Transverse colon (tissue), 4 donors: ENCODE measurements around the gene C1QC. TPM values are rescaled to one million over a fixed set of nuclear protein-coding genes. Genes with fewer than 3 reads are reported as not detected.

Source experiments
- DNase-seq: peaks from one replicate; pipeline ENCODE4 v3.0.0-alpha.2; 2019
- H3K27ac ChIP-seq, 4 donors: fragments of 200-600 bp; sonication (generic); 2 replicates each; pipeline ENCODE4 v1.5.1; 2016 to 2018; ENCODE audit warnings: inconsistent platforms in 4 of 4
- H3K27me3 ChIP-seq: fragments of 200-600 bp; sonication (generic); 2 replicates; pipeline ENCODE4 v1.5.1; 2017; ENCODE audit warnings: inconsistent platforms
- H3K36me3 ChIP-seq, 4 donors: fragments of 200-600 bp; sonication (generic); 2 replicates each; pipeline ENCODE4 v1.5.1; 2017 to 2019; ENCODE audit warnings: inconsistent platforms in 4 of 4
- H3K4me1 ChIP-seq, 4 donors: fragments of 200-600 bp; sonication (generic); 2 replicates each; pipeline ENCODE4 v1.5.1; 2017 to 2020; ENCODE audit warnings: inconsistent platforms in 4 of 4
- H3K4me3 ChIP-seq, 4 donors: fragments of 200-600 bp; sonication (generic); 1 replicate in 1 of 4; 2 replicates in 3 of 4; pipeline versions ENCODE4 v1.5.1 to v1.6.1; 2017 to 2019; ENCODE audit warnings: inconsistent platforms in 4 of 4
- H3K9me3 ChIP-seq, 2 donors: fragments of 200-600 bp; sonication (generic); 2 replicates each; pipeline ENCODE4 v1.5.1; 2017 to 2019; ENCODE audit warnings: inconsistent platforms in 2 of 2
- EP300 ChIP-seq: sonication (generic); formaldehyde crosslinking; IDR thresholded peaks from one replicate; pipeline ENCODE4 v1.6.1; 2017; ENCODE audit warnings: antibody characterized with exemption, low read depth
- POLR2A ChIP-seq: fragments of 450-650 bp; IDR thresholded peaks from one replicate; pipeline ENCODE4 v1.6.1; 2016; ENCODE audit warnings: antibody characterized with exemption, mild to moderate bottlenecking, moderate library complexity
- POLR2AphosphoS5 ChIP-seq, 3 donors: sonication (generic); formaldehyde crosslinking; IDR thresholded peaks; one replicate each; pipeline ENCODE4 v1.6.1; 2016; ENCODE audit warnings: antibody characterized with exemption in 3 of 3
- WGBS, 2 donors: methylation state at CpG; one replicate each; pipeline ENCODE4 v1.1.5; 2018; ENCODE audit warnings: low coverage in 1 of 2; 5-methylcytosine and 5-hydroxymethylcytosine counted together
- in situ Hi-C, 4 donors: fragments of 200-750 bp; cut with MboI; loops; one replicate each; pipeline versions ENCODE4 v1.15.0 to v1.15.1; 2017; ENCODE audit warnings: low sequenced_read_pairs in 3 of 4, low pct_ligation_motif_present in 1 of 4, low pct_unique_long_range_greater_than_20kb in 1 of 4
- intact Hi-C: fragments of 100-400 bp; cut with DNase I; formaldehyde crosslinking; loops from one replicate; pipeline ENCODE4 v1.15.1; 2023; ENCODE audit warnings: low total_unique reads
- total RNA-seq, 4 donors: library from RNA; depleted of rRNA; stranded (reverse); fragments of >200 nt; gene quantifications; one replicate each; pipeline ENCODE4 v1.1.0, GENCODE V29; 2016
- TF ChIP-seq, protein P1 (sequence below), 5 experiments: fragments of 200-600 bp in 3 of 5; fragments of 450-650 bp in 2 of 5; sonication (generic) in 3 of 5; IDR thresholded peaks; 1 replicate in 2 of 5; 2 replicates in 3 of 5; pipeline ENCODE4 v1.5.1; 2016 to 2017; ENCODE audit warnings: antibody characterized with exemption in 5 of 5, inconsistent platforms in 3 of 5, mild to moderate bottlenecking in 2 of 5, moderate library complexity in 1 of 5

Gene C1QC
- total RNA-seq, 4 donors from 2014 or later, result 21.7 to 106 (median 73.9) TPM

DNA sequence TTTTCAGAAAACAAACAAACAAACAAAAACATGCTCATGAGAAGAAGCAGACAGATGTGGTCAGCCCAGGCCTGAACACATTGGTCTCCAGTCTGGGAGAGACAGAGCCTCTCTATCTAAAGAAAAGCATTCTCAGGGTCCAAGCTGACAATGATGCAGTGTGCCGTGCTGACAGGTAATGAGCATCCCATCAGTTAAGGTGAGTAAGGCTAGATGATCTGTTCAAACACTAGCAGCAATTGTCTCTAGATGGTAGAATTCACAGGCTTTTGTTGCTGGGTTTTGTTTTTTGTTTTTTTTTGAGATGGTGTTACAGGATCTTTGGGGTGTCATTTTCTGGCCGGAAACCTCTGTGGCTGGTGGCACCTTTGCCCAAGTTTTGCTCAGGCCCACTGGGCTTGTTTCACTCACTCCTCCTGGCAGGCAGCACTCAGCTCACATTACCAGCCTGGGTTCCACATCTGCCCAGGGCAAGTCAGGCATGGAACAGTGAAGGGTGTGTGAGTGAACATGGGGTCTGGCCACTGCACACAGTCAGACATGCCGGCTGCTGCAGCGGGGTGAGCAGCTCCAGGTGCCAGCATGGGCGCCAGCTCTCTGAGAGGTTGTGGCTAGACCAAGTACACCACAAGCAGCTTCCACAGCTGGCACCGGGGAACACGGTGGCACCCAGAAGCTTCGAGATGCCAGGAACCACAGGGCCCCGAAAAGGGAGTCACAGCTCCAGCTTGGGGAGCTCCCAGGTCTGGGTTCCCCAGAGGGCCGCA lies 9.6 kb upstream of the C1QC start:
- 76% methylated on average over 8 of the region's 10 CpGs; no CpG with 5 or more reads in 1 of the 2 donors for WGBS, 2 donors
- peaks cover 0 to 3% (median 0%) of the 10 kb centered on the region in 4 donors for H3K4me1 ChIP-seq
- TF ChIP-seq EP300 (no peak), POLR2A (no peak), POLR2AphosphoS5 (IDR thresholded peaks at IDR 0.05) (no peak)
- TF ChIP-seq, protein P1, sequence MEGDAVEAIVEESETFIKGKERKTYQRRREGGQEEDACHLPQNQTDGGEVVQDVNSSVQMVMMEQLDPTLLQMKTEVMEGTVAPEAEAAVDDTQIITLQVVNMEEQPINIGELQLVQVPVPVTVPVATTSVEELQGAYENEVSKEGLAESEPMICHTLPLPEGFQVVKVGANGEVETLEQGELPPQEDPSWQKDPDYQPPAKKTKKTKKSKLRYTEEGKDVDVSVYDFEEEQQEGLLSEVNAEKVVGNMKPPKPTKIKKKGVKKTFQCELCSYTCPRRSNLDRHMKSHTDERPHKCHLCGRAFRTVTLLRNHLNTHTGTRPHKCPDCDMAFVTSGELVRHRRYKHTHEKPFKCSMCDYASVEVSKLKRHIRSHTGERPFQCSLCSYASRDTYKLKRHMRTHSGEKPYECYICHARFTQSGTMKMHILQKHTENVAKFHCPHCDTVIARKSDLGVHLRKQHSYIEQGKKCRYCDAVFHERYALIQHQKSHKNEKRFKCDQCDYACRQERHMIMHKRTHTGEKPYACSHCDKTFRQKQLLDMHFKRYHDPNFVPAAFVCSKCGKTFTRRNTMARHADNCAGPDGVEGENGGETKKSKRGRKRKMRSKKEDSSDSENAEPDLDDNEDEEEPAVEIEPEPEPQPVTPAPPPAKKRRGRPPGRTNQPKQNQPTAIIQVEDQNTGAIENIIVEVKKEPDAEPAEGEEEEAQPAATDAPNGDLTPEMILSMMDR (IDR thresholded peaks at IDR 0.05), result no peak
- in situ Hi-C loops, result loop anchor here in 2 of 4 donors (25.0 kb wide), 1 partner anchor 497 kb away; the partner anchor contains the start of gene WNT4 (in 2 of the 2)
- H3K27ac ChIP-seq, result no peak overlapping the region
- intact Hi-C loops, result no loop called here
- H3K27me3 ChIP-seq, result peaks cover 31% of the 10 kb centered on the region
- H3K9me3 ChIP-seq, result no peaks in the 10 kb centered on the region
- H3K36me3 ChIP-seq, result no peaks in the 10 kb centered on the region
- H3K4me3 ChIP-seq, result no peak overlapping the region
- no peak for DNase-seq

DNA sequence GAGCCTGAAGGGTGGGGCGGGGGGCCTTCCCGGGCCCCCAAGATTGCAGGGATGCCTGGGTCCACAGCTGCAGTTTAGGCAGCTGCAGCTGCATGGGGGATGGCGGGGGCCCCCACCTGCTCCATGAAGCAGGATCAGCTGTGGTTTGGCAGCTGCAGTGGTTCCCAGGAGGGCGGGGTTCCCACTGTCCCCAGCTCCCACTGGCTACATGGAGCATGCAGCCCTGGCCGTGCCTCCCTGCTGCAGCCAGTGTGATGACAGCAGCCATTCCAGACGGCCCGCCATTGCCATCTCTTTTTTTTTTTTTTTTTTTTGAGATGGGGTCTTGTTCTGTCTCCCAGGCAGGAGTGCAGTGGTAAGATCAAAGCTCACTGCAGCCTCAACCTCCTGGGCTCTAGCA lies 8.0 kb upstream of the C1QC start:
- Histone ChIP-seq H3K36me3 (no peaks in the 10 kb centered on the region), H3K4me3 (no peak overlapping the region), H3K4me1 (peaks cover 0 to 3% (median 0%) of the 10 kb centered on the region in 4 donors), H3K27ac (no peak overlapping the region), H3K9me3 (no peaks in the 10 kb centered on the region), H3K27me3 (peaks cover 26% of the 10 kb centered on the region)
- DNase-seq, result no peak
- in situ Hi-C loops (loop anchor here in 2 of 4 donors (25.0 kb wide), 1 partner anchor 498 kb away; the partner anchor contains the start of gene WNT4 (in 2 of the 2)), intact Hi-C loops (no loop called here)
- TF ChIP-seq, protein P1 (IDR thresholded peaks at IDR 0.05), result no peak
- 42% methylated on average over 7 of the region's 7 CpGs; no CpG with 5 or more reads in 1 of the 2 donors for WGBS, 2 donors

DNA sequence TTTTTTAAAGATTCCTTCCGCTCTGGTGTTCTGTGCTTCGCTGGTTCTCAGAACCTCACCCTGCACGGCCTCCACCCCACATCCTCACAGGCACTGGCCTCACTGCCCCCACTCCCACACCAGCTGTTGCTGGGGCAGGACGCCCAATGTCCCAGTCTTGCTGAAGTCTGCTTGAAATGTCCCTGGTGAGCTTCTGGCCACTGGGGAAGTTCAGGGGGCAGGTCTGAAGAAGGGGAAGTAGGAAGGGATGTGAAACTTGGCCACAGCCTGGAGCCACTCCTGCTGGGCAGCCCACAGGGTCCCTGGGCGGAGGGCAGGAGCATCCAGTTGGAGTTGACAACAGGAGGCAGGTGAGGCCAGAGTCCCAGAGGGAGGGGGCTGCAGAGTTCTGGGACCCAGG lies 7.1 kb upstream of the C1QC start, which contains the start of gene C1QA:
Gene C1QA, plus strand, starts transcription at position 276 of the 400 bp plus-strand sequence. CDS start 989 bp downstream, outside the sequence.
- 46% methylated on average over 5 of the region's 5 CpGs; no CpG with 5 or more reads in 1 of the 2 donors for WGBS, 2 donors
- Histone ChIP-seq H3K9me3 (no peaks in the 10 kb centered on the region), H3K27me3 (peaks cover 26% of the 10 kb centered on the region), H3K36me3 (no peaks in the 10 kb centered on the region), H3K4me3 (peak within 1 kb of the TSS in 1 of 4 donors; percentile 27), H3K27ac (peak within 1 kb of the TSS in 3 of 4 donors; percentile 28 to 35 (median 35)), H3K4me1 (peaks cover 0 to 3% (median 0%) of the 10 kb centered on the region in 4 donors)
- TF ChIP-seq, protein P1 (IDR thresholded peaks at IDR 0.05), result no peak
- peak; percentile 48 for TF ChIP-seq POLR2A
- no peak for TF ChIP-seq EP300
- in situ Hi-C loops, result loop anchor here in 2 of 4 donors (25.0 kb wide), 1 partner anchor 499 kb away; the partner anchor contains the start of gene WNT4 (in 2 of the 2)
- intact Hi-C loops, result no loop called here
- DNase-seq, result peak; percentile 41

DNA sequence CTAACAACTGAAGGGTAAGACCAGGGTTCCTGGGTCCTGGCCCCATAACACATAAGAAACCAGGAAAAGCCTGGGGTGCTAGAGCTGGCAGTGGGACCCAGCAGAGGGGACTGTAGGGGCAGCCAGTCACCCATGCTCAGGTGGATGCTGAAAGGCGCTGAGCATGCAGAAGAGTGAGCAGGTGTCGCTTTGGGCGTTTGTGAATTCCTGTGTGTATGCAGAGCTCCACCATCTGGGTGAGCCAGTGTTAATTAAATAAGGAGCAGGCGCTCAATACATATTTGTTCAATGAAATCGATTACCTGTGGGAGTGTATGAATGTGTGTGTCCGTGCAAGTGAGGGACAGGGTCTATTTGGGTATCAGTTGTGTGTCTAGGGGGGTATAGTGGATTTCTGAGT lies 6.5 kb upstream of the C1QC start:
- in situ Hi-C loops, result loop anchor here in 2 of 4 donors (25.0 kb wide), 1 partner anchor 500 kb away; the partner anchor contains the start of gene WNT4 (in 2 of the 2)
- H3K27me3 ChIP-seq, result peaks cover 23% of the 10 kb centered on the region
- no peaks in the 10 kb centered on the region for H3K9me3 ChIP-seq
- WGBS, 2 donors, result 55% methylated on average over 6 of the region's 6 CpGs; no CpG with 5 or more reads in 1 of the 2 donors
- TF ChIP-seq POLR2AphosphoS5 (IDR thresholded peaks at IDR 0.05) (no peak), EP300 (no peak), POLR2A (no peak)
- TF ChIP-seq, protein P1 (IDR thresholded peaks at IDR 0.05), result no peak
- peak overlapping the region in 1 of 4 donors; percentile 27 for H3K4me3 ChIP-seq
- H3K27ac ChIP-seq, result peak overlapping the region in 3 of 4 donors; percentile 28 to 35 (median 35)
- no peaks in the 10 kb centered on the region for H3K36me3 ChIP-seq
- intact Hi-C loops, result no loop called here
- no peak for DNase-seq
- peaks cover 0 to 3% (median 0%) of the 10 kb centered on the region in 4 donors for H3K4me1 ChIP-seq
